Inflammatory macrophage treated with lipopolysaccharide for 4 hours (primary cell): ENCODE measurements around the gene HSPA4.

ENCODE experiments used
- DNase-seq: peaks from one replicate; pipeline ENCODE4 v3.0.0-alpha.2; 2020

HSPA4 gene

GRCh38 chr5:133106761-133107572 is 55.2 kb downstream of the HSPA4 start:
- DNase-seq: no peak

DNA sequence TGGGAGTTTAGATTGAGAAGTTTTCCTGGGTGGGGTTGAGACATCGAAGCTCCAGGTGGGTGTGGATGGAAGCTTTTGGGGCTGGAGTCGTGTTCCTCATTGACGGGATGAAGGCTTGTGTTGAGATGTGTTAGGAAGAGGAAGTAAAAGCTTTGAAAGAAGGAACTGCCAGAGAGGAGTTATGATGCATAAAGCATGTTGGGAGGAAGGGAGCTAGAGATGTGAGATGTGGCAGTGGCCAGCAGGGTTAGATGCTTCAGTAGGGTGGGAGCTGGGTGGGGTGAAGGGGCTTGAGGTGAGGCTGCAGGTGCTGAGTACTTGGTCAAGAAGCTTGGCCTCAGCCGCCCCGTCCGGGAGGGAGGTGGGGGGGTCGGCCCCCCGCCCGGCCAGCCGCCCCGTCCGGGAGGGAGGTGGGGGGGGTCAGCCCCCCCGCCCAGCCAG is 56.7 kb downstream of the HSPA4 start:
- peak; percentile 77 for DNase-seq

GRCh38 chr5:133109655-133110483 is 58.1 kb downstream of the HSPA4 start:
- no peak for DNase-seq

DNA sequence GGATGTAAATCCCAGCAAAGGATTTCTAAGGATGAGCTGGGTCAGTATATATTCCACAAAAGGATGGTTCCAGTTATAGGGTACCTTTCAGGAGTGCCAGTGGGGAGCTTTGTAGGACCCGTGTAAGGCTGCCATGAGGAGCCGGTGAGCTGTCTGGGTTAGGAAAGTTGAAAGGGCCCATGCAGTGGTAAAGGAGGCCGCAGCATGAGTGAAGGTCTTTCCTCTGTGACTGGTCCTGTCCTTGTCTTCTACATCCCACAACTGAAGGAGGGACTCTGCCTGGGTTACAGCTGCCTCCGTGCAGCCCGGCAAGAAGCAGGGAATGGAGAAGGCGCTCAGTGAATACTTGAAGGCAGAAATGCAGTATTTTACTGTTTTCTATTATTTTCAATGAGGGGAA is 58.9 kb downstream of the HSPA4 start:
- no peak for DNase-seq

DNA sequence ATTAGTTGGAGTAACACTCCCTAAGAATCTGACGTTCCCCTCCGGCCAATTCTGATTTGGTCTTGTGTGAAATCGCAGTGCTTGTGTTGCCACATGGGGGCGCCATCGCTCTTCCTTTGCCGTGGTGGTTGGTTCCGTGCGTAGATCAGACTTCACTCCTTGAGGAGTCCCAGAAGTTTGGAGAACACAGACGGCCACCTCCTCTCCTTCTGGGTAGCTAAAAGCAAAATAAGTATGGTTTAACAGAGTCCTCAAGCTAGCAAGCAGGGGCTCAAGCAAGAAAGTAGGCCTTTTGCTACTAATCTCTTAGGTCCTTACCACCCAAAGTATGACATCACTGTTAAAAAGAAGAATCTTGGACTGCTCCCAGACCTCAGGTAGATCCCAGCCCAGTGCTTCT is 59.5 kb downstream of the HSPA4 start:
- peak; percentile 74 for DNase-seq

GRCh38 chr5:133112026-133112660 is 60.3 kb downstream of the HSPA4 start:
- no peak for DNase-seq

- DNase-seq: no peak
These were observed 61.7 kb downstream of the HSPA4 start for GRCh38 chr5:133113331-133114061.

DNA sequence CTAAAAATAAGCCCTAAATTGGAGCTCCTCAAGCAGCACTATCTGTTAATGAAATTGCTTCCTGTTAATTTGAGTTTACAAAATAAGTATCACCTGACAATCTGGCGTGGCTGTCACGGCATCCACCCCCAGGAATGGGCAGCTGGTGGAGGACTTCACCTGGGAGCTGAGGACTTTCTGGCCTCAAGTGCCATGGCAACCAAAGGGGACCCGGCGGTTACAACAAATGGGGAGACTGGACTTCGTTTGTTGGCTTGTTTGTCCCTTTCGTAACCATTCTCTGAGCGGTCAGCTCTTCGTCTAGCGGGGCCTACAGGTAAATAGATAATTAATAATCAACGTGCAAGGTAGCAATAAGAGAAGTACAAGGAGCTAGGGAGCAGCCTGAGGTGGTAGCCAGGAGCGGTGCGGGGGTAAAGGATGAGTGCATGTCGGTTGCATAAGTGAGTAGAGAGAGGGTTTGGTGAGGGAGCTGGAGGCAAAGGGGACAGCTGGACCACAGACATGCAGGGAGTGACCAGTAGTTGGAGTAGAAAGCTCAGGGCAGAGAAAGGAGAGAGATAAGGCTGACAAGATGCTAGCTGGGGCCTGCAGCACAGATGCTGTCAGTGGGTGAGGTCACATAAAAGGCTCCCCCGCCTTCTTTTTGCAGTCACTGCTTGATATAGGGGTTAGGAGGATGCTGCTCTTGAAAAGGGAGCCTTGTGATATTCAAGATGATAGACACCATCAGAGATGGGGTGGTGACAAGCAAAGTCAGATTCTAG is 62.5 kb downstream of the HSPA4 start:
- no peak for DNase-seq

DNA sequence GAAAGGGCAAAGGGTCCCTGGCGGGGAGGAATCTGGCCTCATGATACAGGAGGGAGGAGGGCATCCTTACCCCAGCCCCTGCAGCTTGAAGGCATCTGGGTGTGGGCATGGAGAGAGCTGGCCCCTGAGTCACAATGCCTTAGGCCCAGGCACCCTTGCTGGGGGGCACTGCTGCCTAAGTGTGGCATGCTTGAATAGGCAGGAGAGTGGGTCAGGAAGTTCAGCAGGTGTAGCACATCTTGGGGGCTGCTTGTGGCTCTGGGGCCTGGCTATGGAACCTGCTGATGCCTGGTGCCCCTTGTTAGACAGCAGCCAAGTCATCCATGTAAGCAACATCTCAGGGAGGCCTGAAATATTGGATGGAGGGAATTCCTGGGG is 63.1 kb downstream of the HSPA4 start:
- no peak for DNase-seq

DNA sequence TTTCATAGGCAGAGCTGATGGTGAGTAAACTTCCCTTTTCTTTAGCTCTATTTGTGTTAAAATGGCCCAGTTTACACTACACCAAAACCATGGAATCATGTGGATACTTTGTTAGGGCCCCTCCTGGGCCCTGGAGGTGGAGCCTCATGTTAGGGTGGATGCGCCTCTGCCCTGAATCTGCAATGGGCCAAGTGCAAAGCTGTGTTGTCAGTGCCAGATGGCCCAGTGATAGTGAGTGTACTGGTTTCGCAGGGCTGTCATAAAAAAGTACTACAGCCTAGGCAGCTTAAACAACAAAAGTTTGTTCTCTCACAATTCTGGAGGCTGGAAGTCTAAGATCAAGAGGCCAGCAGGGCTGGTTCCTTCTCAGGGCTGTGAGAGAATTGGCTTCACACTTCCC is 64.8 kb downstream of the HSPA4 start:
- DNase-seq: no peak

GRCh38 chr5:133117166-133117911 is 65.5 kb downstream of the HSPA4 start:
- DNase-seq: no peak

DNA sequence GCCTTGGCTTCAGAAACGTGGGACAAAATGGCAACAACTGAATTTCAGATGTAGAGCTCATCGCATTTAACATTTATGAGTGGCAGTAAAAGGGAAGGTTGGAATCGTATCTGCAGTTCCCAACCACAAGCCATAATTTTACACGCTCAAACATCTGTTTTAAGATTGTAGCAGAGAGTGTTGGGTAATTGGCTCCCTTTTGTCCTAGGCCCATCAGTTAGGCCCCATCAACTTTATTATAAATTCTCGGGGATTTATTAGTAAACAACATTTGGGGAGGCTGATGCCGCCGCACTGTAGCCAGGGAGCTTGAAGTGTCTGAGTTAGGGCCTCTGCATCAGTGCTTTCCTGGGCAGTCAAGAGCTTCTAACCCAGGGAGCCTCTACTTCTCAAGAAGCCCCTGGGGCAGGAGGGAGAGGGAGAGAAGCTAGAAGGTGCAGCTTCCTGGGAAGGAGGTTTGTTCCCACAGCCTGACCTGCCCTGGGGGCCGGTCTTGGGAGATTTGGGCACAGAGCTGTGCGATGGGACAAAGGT is 66.2 kb downstream of the HSPA4 start:
- DNase-seq: no peak

DNA sequence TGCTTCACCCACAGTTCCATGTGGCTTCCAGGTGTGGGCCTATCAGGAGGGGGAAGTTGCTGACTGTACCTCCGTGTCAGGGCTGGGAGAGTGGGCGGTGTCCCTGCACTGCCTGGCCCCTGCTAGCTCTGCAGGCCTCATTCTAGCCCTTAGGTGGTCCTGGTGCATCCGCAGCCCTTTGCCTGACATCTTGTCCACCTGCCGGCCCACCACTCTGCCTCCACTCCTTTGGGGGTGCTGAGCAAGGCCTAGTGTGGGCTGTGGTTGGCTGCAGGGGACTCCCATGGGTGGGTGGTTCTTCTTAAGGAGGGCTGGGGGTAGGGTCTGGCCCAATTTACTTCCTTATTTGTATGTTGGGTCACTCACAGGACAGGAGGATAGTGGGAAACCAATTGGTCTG is 66.9 kb downstream of the HSPA4 start:
- no peak for DNase-seq

- DNase-seq: no peak
These were observed 67.5 kb downstream of the HSPA4 start for GRCh38 chr5:133119233-133119711.

- DNase-seq: no peak
These were observed 68.4 kb downstream of the HSPA4 start for GRCh38 chr5:133120156-133120750.

DNA sequence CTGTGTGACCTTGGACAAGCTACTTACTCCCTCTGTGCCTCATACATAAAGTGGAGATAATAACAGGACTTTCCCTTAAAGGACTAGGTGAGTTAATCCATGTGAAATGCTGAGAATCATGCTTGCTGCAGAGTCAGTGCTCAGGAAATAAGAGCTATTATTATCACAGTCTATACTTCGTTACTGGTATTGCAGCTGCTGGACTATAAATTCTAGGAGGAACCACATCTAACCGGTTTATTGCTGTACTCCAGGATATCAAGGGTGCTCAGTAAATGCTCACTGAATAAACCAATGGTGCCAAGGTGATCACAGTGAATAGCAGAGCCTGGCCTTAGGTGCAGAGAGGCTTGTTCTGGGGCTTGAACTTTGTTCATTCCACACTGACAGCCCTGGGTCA is 69.3 kb downstream of the HSPA4 start:
- DNase-seq: no peak

DNA sequence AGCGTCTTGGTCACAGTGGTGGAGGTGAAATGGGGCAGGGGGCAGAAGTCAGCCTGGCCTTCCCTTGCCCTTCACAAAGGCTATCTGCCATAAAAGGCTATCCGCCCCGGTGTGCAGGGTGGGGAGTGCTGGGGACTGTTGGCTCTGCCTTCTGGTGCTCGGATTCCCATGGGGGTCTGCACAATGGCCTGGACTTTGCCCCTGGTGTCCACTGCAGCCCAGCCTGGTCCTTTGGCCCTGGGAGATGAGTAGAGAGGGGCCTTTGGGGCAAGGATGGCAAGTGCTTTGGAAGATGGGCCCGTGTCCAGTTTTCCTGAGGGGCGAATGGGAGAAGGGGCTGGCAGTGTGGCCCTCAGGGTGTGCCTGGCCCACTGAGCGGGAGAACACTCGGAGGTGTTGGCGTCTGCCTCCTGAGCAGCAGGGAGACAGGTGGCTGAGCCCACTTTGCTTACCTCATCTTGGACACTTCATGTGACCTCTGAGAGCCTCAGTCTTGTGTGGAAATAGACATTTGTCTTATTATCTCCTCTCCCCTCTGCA is 69.9 kb downstream of the HSPA4 start:
- DNase-seq: no peak

GRCh38 chr5:133122711-133123110 is 70.9 kb downstream of the HSPA4 start:
- no peak for DNase-seq

DNA sequence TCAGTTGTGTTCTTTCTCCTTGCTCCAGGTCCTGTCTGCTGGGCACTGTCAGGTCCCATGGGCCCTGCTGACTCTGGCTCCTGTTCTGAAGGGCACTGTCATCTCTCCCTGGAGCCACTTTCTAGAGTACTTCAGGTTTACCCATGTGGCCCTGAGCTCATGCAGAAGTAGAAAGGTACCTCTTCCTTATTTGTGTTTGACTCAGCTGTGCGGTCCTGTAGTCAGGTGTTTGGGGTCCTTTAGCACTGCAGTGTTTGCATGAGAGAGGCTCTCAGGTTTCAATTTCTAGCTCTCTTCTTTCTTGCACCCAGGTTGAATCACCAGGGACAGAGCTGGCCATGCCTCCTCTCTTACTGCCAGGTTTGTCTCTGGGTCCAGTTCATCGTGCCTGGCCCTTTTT is 71.5 kb downstream of the HSPA4 start:
- DNase-seq: no peak

DNA sequence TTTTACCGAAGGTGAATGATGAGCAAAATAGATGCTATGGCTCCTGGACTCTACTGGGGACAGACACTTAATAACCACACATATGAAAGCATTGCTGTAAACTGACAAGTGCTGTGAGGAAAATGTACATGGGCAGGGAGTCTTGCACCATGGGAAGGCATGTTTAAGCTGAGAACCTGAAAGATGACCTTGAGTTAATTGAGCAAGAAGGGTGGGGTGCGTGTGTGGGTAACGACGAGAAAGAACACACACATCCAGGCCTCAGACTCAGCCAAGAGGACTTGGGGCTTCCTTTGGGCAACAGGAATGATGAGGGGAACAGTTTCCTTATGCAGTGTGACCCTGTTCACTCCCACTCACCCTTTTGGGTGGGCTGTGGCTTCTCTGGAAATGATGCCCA is 73.1 kb downstream of the HSPA4 start:
- DNase-seq: no peak
